Skeletal muscle satellite cell (primary cell): Measurements from ENCODE around the gene CHD9NB.

Experiments
- H3K27me3 ChIP-seq: 2 replicates; pipeline ENCODE4 v1.7.0; 2013; ENCODE audit warnings: low read length; ENCODE audit not compliant: control insufficient read depth, insufficient read depth
- H3K36me3 ChIP-seq: 2 replicates; pipeline ENCODE4 v1.7.0; 2013; ENCODE audit warnings: mild to moderate bottlenecking, control low read depth, low read length; ENCODE audit not compliant: insufficient read depth
- H3K4me1 ChIP-seq: 2 replicates; pipeline ENCODE4 v1.7.0; 2013; ENCODE audit warnings: low read length; ENCODE audit not compliant: control insufficient read depth, insufficient read depth
- H3K4me2 ChIP-seq: 2 replicates; pipeline ENCODE4 v1.7.0; 2013; ENCODE audit warnings: mild to moderate bottlenecking, low read length
- H3K4me3 ChIP-seq: 2 replicates; pipeline ENCODE4 v1.7.0; 2013; ENCODE audit warnings: low read length
- H3K9ac ChIP-seq: 2 replicates; pipeline ENCODE4 v1.7.0; 2013; ENCODE audit warnings: mild to moderate bottlenecking, low read depth, low read length, moderate library complexity
- H3K9me3 ChIP-seq: replicated peaks from 2 replicates; pipeline ENCODE4 v1.7.0; 2013; ENCODE audit warnings: mild to moderate bottlenecking, control low read depth, low read length

The CHD9NB gene

DNA sequence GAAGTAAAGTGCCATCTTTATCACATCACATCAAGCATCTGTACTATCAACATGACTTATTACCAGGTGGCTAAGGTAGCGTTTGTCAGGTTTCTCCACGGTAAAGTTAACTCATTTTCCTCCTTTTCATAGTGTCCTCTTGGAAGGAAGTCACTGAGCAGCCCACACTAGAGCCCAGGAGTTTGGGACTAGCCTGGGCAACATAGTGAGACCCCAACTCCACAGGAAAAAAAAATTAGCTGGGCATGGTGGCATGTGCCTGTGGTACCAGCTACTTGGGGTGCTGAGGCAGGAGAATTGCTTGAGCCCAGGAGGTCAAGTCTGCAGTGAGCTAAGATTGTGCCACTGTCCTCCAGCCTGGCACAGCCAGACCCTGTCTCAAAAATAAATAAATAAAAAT lies 15.0 kb upstream of the CHD9NB start:
- H3K4me3 ChIP-seq = no peak overlapping the region
- no peak overlapping the region for H3K4me2 ChIP-seq
- H3K9ac ChIP-seq = no peak overlapping the region

DNA sequence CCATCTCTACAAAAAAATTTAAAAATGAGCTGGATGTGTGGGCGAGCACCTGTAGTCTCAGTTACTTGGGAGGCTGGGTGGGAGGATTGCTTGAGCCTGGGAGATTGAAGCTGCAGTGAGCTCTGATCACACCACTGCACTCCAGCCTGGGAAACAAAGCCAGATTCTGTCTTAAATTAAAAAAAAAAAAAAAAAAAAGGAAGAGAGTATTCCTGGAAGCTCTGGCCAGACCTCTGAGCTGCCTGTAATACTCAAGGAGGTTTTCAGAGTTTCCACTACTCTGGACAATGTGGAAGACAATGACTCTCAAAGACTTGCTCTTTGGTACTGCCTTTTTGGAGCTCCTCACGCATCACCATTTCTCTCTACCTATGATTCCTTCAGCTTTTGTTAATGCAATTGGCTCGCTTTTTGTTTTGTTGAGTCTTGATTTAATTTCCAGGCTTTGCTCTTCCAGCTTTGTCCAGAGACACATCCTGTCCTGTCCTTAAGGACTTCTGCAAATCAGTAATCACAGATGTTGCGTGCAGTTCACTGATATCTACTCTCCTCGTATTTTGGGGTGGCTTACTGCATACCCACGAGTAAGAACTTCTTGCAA lies 12.9 kb upstream of the CHD9NB start:
- H3K4me1 ChIP-seq = peaks cover 8% of the 10 kb centered on the region
- H3K4me3 ChIP-seq = no peak overlapping the region
- peaks cover 12% of the 10 kb centered on the region for H3K36me3 ChIP-seq
- no peak overlapping the region for H3K4me2 ChIP-seq
- no peak overlapping the region for H3K9ac ChIP-seq
- no peaks in the 10 kb centered on the region for H3K9me3 ChIP-seq
- no peaks in the 10 kb centered on the region for H3K27me3 ChIP-seq

More for the DNA sequence above, 15.0 kb upstream of the CHD9NB start:
- no peaks in the 10 kb centered on the region for H3K9me3 ChIP-seq
- peaks cover 10% of the 10 kb centered on the region for H3K4me1 ChIP-seq
- no peaks in the 10 kb centered on the region for H3K27me3 ChIP-seq
- H3K36me3 ChIP-seq = peaks cover 12% of the 10 kb centered on the region

DNA sequence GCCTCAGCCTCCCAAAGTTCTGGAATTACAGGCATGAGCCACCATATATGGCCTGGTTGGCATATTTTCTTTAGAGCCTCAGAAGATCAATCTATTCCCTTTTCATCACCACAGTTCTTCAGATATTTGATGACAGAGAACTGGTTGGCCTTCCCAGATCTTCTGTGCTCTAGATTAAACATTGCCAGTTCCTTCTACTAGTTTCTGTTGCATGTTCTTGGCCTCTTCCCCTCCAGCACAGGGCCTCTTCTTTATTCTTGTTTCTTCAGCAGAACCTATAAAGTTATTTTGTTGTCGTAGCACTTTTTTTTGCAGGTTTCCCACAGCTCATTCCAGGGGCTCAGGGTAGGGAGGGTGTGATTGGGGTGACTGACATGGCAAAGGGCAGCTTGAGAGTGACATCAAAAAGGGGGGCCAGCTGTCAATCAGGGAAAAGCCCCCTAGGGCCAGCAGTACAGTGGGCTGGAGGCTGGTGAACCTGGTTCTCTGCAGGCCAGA lies 11.4 kb upstream of the CHD9NB start:
- H3K27me3 ChIP-seq = no peaks in the 10 kb centered on the region
- no peaks in the 10 kb centered on the region for H3K9me3 ChIP-seq
- H3K4me3 ChIP-seq = no peak overlapping the region
- H3K9ac ChIP-seq = no peak overlapping the region
- H3K36me3 ChIP-seq = peaks cover 12% of the 10 kb centered on the region
- no peak overlapping the region for H3K4me2 ChIP-seq
- peaks cover 8% of the 10 kb centered on the region for H3K4me1 ChIP-seq

DNA sequence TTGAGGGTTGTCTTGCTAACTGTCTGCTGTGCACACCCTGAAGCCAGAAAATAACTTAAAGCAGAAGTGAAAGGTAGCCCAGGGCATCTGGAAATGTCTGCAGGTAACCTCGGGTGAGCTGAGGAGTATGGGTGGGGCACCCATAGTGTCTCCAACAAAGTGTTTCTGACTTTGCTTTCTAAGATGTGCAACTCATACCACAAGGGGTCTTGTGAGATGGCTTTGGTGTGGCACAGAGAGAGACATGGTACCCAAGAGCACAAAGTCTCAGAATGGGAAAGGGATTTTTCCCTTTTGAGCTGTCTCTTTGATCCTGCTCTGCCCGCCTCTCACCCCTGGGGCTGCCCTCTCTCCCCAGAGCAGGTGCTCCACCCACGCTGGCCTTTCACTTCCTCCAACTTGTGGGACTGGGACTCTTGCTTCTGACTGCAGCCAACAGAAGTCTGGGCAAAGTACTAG lies 9.0 kb upstream of the CHD9NB start:
- Histone ChIP-seq H3K36me3 (no peaks in the 10 kb centered on the region), H3K4me3 (no peak overlapping the region), H3K4me1 (peaks cover 21% of the 10 kb centered on the region), H3K4me2 (no peak overlapping the region), H3K27me3 (no peaks in the 10 kb centered on the region), H3K9ac (no peak overlapping the region), H3K9me3 (no peaks in the 10 kb centered on the region)

DNA sequence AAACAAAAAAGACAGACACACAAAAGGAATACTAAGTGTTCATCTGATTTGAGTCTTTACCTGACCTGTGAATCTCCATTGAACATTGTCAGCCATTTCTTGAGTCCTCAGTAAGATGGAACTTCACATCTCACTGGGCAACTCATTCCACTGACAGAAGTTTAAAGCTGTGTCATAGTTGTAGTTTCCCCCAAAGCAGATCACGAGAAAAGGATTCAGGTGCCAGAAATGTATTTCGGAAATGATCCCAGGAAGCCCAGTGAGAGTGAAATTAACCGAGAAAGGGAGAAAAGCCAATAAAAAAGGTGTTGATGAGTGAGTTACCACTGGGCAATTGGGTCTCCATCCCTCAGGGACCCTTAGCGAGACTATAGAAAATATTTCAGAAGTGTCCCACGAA lies 8.6 kb upstream of the CHD9NB start:
- Histone ChIP-seq H3K4me1 (peaks cover 24% of the 10 kb centered on the region), H3K9me3 (no peaks in the 10 kb centered on the region), H3K36me3 (no peaks in the 10 kb centered on the region), H3K4me3 (no peak overlapping the region), H3K4me2 (no peak overlapping the region), H3K9ac (no peak overlapping the region), H3K27me3 (no peaks in the 10 kb centered on the region)

DNA sequence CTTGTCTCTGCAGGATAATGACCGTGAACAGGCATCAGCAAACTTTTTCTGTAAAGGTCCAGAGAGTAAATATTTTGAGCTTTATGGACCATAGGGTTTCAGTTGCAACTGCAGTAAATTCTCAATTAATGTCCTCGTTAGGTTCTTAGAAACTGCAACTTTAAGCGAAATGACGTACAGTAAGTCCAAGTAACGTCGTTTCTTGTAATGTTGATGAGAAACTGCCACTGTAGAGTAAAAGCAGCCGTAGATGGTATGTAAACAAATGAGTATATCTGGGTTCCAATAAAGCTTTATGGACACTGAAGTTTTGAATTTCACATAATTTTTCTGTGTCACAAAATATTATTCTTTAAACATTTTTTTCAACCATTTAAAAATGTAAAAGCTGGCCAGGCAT lies 7.0 kb upstream of the CHD9NB start:
- Histone ChIP-seq H3K4me3 (no peak overlapping the region), H3K36me3 (no peaks in the 10 kb centered on the region), H3K9me3 (no peaks in the 10 kb centered on the region), H3K9ac (no peak overlapping the region), H3K4me2 (no peak overlapping the region), H3K27me3 (no peaks in the 10 kb centered on the region), H3K4me1 (peaks cover 32% of the 10 kb centered on the region)

DNA sequence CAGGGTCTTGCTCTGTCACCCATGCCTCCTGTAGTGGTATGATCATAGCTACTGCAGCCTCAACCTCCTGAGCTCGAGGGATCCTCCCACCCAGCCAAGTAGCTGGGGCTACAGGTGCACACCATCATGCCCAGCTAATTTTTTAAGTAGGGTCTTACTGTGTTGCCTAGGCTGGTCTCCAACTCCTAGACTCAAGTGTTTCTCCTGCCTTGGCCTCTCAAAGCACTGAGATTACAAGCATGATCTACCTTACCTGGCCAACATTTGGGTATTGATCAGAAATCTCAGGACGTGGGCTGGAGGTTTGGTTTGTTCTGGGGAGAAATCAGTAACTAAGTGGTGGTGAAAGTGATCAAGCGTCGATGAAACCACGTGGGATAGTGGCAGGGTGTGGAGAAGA lies 6.2 kb upstream of the CHD9NB start:
- Histone ChIP-seq H3K9ac (no peak overlapping the region), H3K9me3 (no peaks in the 10 kb centered on the region), H3K4me3 (no peak overlapping the region), H3K36me3 (no peaks in the 10 kb centered on the region), H3K4me1 (peaks cover 40% of the 10 kb centered on the region), H3K27me3 (no peaks in the 10 kb centered on the region), H3K4me2 (no peak overlapping the region)

DNA sequence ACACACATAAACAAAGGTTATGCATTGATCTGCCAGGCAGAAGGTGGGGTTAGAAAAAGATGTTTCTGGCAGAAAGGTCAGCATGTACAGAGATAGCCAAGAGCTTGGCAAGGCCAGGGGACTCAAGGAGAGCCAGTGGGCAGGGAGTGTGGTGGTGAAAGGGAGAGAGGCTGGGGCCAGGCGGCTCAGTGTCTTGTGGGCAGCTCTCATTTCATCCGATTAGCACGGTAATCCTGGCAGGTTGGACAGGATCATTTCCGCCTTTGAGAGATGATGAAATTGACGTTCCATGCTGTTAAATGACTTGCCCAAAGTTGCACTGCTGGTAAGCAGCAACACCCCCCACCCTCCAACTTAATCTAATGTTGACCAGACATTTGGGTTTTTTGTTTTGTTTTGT lies 5.7 kb upstream of the CHD9NB start:
- Histone ChIP-seq H3K4me3 (no peak overlapping the region), H3K27me3 (no peaks in the 10 kb centered on the region), H3K9me3 (no peaks in the 10 kb centered on the region), H3K9ac (no peak overlapping the region), H3K4me2 (peak overlapping the region; percentile 25), H3K4me1 (peaks cover 40% of the 10 kb centered on the region), H3K36me3 (no peaks in the 10 kb centered on the region)

DNA sequence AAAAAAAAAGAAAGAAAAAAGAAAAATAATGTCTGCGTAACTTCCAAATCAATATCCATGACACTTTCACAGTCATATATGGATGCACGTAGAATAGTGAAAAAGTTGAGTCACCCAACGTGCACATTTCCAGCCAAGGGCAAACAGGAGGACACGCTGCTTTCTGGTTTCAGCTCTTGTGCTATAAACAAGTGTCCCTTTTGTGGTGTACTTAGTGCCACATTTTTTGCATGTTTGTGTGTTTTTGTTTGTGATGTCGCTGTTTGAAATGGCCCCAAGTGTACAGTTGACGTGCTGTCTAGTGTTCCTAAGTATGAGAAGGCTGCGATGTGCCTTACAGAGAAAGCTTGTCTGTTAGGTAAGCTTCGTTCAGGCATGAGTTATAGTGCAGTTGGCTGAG lies 5.0 kb upstream of the CHD9NB start:
- Histone ChIP-seq H3K36me3 (no peaks in the 10 kb centered on the region), H3K27me3 (no peaks in the 10 kb centered on the region), H3K4me3 (no peak overlapping the region), H3K4me1 (peaks cover 45% of the 10 kb centered on the region), H3K9ac (no peak overlapping the region), H3K9me3 (no peaks in the 10 kb centered on the region), H3K4me2 (peak overlapping the region; percentile 26)

DNA sequence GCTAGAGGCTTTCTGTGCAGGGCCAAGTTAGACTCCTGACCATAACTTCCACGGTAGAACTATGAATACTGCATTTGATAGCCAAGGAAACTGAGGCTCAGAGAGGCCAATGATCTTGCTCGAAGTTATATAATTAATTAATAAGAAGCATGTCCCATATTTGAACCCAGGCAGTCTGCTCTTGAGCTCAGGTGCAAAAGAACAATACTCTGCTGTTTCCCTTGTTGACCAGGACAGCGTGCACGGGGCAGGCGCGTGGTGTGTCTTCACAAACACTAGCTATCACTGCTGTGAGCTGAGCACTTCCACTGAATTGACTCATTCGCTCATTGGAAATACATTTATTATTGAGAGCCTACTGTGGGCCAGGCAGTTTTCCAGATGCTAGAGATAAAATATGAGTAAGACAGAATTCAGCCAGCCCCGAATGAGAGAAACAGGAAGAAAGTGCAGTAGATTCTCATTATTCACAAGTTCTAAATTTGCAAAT lies 3.7 kb upstream of the CHD9NB start:
- H3K9ac ChIP-seq = peak overlapping the region; percentile 85
- H3K27me3 ChIP-seq = no peaks in the 10 kb centered on the region
- peak overlapping the region; percentile 92 for H3K4me3 ChIP-seq
- peaks cover 45% of the 10 kb centered on the region for H3K4me1 ChIP-seq
- no peaks in the 10 kb centered on the region for H3K36me3 ChIP-seq
- H3K9me3 ChIP-seq = no peaks in the 10 kb centered on the region
- peak overlapping the region; percentile 84 for H3K4me2 ChIP-seq

DNA sequence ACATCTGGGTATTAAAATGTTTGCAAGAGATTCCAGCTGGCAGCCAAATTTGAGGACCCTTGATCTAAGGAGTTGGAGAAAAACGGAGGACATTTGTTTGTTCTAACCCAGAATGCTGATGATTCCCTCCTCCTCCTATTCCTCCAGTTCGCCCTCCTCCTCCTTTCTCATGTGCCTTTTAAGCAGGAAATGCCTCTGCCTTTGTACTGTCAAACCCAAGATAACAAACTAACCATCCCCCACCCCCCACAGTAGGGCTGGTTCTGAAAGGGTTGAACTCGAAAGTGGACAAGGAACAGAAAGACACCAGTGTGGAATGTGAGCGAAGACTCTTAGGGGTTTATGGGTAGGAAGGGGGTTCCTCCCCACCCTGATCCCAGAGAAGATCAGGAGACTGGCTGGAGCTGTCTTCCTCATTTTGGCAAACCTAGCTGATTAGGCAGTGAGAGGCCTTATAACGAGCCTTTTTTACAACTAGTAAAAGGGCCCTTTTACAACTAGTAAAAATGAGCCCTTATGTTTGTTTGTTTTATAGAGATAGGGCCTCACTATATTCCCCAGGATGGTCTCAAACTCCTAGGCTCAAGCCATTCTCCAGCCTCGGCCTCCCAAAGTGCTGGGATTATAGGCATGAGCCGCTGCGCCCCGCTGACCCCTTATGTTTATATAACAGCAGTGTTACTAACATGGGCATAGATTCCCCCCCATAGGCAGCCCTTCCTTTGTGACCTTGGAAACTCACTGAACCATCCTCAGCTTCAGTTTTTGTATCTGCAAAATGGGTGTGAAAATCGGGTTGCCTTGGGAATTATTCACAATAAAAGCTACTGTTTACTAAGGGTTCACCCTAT lies 3.1 kb upstream of the CHD9NB start:
- Histone ChIP-seq H3K4me3 (peak overlapping the region; percentile 92), H3K9ac (peak overlapping the region; percentile 85), H3K27me3 (no peaks in the 10 kb centered on the region), H3K36me3 (no peaks in the 10 kb centered on the region), H3K4me2 (peak overlapping the region; percentile 84), H3K9me3 (no peaks in the 10 kb centered on the region), H3K4me1 (peaks cover 43% of the 10 kb centered on the region)
